Left cardiac atrium (tissue), 4 donors: Measurements from ENCODE around the gene CADPS2. TPM values are rescaled to one million over a fixed set of nuclear protein-coding genes. Genes with fewer than 3 reads are reported as not detected.

Experiments
- ATAC-seq, 2 donors: fragments of 200-7000 bp; cut with Tn5 transposase; one replicate each; pipeline ENCODE4 v1.9.1; 2020; ENCODE audit warnings: mild to moderate bottlenecking in 2 of 2, moderate library complexity in 2 of 2
- DNase-seq: peaks from one replicate; pipeline ENCODE4 v3.0.0-alpha.2; 2020
- intact Hi-C, 2 donors: fragments of 100-400 bp; cut with DNase I; formaldehyde crosslinking; loops; one replicate each; pipeline versions ENCODE4 v1.14.1 to v1.15.1; 2022 to 2023
- total RNA-seq, 2 donors: library from RNA; stranded (reverse); fragmentation: NEBNext Ultra II Directional; extraction: Animal tissue kit (Norgen Biotek cat#: 25700); gene quantifications; one replicate each; pipeline ENCODE4 v1.2.1, GENCODE V29; 2021
- donor health status: DM: no; HTN: yes; CAD: no.
- donor health status: DM: no; HTN: yes; CAD: no; lungs with severe emphysema.
- donor health status: DM: yes; HTN: yes; CAD: no.
- donor health status: Dilated cardiomyopathy.

The CADPS2 gene
- total RNA-seq, 2 donors from 2014 or later = 11.5 to 14.4 TPM

DNA sequence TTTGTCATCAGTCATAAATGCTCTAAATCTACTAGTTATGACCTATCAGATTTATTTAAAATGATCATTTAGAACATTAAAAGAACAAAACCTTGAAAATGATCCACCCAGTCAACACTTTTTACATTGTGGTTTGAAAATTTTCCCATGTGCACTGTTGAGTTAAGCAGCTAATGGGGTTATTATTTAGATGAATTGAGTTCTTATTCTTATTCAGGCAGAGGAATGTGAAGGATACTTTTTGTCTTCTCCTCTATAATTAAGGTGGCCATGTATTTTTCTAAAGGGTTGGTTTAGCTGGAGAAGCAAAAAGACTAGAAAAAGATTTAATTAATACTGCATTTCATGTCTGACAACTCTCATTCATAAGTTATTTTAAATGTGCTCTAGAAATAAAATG, 506.8 kb downstream of the CADPS2 start:
- ATAC-seq (no peak), DNase-seq (no peak)
- intact Hi-C loops = no loop called here

DNA sequence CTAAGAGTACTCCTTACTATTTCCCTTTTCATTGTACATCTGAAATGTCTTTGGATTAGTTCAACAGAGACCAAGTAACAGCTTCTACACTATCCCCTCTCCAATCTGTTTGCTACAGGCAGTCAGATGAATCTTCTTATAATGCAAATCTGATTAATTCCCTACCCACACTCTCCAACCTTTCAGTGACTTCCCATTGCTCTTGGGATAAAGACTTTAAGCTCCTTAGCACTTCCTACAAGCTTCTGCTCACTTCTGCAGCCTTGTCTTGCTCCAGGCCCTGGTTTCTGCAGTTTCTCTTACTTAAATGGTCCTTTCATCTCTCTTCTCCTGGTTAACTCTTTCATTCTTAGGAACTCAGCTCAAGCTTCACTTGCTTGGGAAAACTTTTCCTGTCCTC, 516.5 kb downstream of the CADPS2 start:
- DNase-seq (no peak), ATAC-seq (no peak)
- intact Hi-C loops = no loop called here

DNA sequence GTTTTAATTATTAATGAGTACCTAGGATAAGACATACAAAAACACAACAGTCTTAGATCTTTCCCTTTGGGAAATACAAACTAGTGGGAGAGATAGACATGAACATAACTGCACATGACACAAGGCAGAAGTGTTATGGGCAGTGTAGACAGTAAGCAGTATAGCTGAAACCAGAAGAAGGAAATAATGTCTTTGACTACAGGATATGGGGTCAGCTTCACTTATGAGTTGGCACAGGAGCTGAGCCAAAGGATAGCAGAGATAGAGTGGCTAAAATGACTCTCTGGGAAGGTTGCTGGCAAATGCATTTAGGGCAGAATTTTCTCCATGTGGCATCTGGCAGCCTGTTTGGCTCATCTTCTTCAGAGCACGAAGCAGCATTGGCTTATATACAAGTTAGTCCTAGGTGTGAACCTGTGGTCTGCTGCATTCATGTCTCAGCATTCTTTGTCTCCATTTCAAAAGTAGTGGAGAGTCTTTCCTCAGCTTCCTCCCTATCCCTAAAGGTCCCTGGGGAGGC, 521.4 kb downstream of the CADPS2 start:
- intact Hi-C loops = no loop called here
- no peak for DNase-seq
- ATAC-seq = no peak

DNA sequence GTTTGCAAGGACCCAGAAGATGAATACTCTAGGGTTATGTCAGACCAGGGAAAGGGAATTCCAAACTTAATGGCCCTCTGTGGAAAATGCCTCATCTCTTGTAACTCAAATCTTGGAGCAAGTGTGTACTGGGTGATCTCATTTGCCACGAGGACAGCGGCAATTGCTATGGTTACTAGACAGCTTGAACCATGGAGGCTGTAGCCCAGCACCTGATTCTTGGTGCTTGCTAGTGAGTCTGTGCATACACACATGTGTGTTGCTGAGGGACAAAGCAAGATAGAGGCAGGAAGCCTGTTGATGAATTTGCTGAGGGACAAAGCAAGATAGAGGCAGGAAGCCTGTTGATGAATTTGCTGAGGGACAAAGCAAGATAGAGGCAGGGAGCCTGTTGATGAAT, 523.1 kb downstream of the CADPS2 start:
- intact Hi-C loops = no loop called here
- no peak for DNase-seq
- ATAC-seq = no peak

DNA sequence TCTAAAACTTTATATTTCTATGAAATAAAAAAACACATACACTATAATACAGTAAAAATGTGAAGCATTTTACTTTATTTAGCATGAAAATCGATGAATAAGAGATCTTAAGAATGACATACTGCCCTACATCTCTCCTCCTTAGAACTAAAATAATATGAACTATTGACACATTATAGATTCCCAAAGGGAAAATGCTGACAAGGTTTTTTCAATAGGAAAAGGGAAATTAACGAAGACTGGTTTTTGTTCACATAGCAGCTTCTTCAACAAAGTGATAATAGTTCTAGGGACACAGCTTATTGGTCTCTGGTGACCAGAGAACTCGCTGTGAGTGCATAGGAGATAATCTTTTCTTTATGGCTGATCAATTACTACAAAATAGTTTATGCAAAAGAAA, 523.8 kb downstream of the CADPS2 start:
- ATAC-seq = no peak
- no peak for DNase-seq
- intact Hi-C loops = no loop called here

DNA sequence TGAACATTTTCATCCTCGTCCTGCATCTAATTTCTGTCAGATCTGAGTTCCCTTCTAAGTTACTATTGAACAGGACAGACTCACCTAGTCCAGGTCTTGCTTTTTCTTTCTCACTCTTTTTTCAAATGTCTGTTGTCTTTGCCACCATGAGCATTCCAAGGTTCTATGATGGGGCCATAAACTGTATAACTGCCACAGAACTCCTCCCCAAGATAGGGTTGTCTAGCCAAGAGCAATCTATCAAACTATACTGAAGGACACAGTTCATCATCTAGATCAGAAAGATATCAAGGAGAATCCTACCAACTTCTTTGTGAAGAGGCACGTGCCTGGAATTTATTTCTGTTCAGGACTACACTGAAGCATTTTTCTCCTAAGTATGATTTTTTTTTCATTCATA, 531.6 kb downstream of the CADPS2 start:
- intact Hi-C loops = no loop called here
- ATAC-seq (no peak), DNase-seq (no peak)

DNA sequence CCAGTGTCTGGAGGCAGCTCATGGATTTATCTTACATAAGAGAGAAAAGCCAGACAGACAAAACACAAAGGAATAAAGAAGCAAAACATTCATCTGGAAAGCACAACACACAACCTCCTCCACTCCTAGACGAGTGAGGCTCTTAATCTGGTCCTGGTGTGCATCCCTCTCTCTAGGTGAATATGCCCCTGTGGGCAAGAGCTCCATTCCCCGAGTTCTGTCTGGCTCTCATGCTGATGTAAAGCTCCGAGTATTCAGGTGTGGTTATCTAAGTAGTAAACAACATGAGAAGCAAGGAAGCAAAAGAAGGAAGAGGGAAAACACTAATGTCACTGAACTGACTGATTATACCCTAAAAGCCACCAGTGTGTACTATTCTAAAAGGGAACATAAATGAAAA, 533.8 kb downstream of the CADPS2 start:
- intact Hi-C loops = no loop called here
- ATAC-seq = no peak

DNA sequence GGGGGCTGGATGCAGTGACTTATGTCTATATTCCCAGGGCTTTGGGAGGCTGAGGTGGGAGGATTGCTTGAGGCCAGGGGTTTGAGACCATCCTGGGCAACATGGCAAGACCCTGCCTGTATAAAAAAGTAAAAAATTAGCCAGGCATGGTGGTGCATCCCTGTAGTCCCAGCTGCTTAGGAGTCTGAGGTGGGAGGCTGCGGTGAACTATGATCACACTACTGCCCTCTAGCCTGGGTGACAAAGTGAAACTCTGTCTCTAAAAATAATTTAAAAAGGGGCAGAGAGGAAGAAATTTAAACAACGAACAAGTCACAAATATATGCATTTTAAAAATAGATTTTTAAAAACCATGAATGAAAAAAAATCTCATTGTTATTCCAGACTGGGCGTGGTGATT, 535.6 kb downstream of the CADPS2 start:
- DNase-seq (no peak), ATAC-seq (no peak)
- intact Hi-C loops = no loop called here

More for the DNA sequence above, 533.8 kb downstream of the CADPS2 start:
- DNase-seq = no peak

DNA sequence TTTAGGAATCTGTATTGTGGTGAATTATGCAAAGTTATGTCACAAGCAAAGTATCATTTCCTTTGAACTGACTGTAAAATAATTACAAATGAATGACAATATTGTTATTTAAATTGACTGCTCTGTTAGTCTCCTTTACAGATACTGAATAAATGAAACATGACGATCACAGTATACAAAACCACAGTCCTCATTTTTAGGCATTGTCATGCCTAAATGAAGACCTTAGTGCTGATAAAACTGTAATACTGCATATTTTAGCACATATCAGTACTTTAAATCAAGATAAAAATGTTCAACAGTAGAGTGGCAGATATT, 542.0 kb downstream of the CADPS2 start:
- DNase-seq = no peak
- no peak for ATAC-seq
- intact Hi-C loops = no loop called here

DNA sequence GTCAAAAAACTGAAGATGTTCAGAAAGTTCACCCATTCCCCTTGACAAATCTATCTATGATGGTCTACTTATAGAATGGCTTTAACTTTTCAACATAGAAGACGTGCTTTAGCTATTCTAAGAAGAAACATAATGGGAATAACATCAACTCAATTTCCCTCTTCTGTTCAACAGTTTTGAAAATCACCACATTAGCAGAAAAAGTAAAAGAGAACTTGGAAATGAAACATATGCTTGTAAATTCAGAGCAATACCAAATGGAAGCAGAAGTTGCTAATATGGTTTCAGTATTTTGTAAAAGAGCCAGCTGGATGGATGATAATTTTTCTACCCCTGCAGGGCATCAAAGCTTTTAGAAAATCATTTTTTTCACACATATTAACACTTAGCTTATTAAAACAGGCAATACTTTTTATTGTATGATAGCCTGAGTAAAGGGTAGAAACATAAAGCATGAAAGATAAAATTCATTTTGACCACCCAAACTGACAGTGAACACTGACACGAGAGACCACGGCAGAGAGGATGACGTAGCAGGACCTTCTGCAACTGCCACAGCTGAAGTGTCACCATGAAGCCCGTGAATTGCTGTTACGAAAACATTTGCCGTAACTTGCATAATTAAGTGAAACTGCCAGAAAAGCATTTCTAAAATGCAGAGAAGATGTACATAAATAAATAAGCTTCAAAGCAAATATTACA, 542.5 kb downstream of the CADPS2 start:
- intact Hi-C loops = no loop called here
- DNase-seq = no peak
- ATAC-seq = no peak

DNA sequence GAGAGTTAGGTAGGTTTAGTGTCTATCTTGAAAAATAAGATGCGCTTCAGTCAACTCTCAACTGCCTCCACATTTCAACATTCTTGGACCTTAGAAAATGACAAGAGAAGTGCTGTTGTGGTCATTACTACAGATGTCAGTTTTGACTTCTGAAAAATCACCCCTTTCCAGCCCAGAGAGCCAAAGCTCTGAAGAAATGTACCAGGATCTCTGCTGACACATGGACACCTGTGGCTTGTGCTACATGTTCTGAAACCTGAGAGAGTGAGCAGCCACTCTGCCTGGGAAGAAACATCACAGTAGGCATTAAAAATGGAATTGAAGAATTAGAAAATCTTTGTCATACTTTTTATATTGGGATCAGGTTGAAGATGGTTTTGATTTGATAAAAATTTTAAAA, 545.8 kb downstream of the CADPS2 start:
- intact Hi-C loops = no loop called here
- no peak for DNase-seq
- no peak for ATAC-seq

DNA sequence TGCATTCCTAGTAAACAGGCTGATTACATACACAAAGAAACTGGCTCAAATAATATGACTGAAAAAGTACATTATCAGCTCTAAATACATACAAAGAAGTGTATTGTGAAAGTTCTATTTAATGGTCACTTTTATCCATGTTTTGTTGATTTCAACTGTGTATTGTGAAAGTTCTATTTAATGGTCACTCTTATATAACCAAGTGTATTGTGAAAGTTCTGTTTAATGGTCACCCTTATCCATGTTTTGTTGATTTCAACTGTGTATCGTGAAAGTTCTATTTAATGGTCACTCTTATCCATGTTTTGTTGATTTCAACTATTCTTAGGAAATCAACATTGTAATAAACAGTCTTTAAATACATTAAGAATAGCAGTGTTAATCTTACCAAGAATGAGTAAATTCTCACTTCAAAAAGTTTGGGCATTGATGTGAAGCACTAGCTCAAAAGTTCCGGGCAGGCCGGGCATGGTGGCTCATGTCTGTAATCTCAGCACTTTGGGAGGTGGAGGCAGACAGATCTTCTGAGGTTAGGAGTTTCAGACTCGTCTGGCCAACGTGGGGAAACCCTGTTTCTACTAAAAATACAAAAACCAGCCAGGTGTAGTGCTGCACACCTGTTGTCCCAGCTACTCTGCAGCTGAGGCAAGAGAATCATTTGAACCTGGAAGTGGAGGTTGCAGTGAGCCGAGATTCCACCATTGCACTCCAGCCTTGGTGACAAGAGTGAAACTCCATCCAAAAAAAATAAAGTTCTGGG, 546.9 kb downstream of the CADPS2 start:
- intact Hi-C loops = no loop called here
- DNase-seq (no peak), ATAC-seq (no peak)

DNA sequence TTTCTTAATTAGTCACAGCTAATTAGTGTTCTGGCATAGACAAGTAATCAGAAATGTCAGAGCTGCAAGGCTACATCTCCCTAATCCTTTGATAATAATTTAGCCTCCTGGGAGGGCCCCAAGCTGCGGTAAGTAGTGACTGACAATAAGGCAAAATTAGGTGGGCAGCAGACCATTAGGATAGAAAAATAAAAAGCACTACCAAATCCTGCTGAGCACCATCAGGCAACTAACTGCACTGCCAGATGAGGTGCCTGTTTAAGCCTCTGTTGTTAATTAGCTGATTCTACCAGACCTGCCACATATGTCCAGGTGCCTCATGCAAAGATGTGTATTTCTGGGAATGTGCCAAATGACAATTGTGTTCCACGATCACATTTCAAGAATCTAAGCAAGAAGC, 549.2 kb downstream of the CADPS2 start:
- intact Hi-C loops = no loop called here
- DNase-seq = no peak
- no peak for ATAC-seq

DNA sequence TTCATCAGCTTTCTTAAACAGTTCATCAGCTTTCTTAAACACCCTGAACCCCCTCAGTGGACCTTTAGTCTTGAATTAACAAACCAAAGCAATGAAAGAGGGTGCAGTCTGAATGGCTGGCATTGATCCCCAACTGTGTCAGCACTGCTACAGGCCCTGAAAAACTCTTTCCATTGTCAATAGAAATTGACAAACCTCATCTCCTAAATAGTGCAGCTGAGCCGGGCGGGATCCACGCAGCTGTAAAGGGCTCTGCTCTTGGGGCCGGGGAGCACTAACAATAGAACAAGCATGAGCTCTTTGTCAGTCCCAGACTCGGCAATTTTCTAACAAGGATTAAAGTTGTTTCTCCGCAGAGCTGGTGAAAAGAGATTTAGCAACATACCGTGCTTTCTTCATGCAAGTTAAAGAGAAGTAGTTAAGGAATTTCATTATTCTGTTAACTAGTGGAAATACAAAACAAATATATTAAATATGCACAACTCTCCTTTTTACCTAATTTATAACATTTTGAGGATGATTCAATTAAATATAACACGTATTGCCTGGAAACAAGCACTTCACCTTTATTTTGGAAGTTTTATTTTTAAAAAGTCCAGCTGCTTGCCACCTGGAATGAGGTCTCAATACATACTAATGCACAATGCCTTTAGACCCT, 557.0 kb downstream of the CADPS2 start:
- intact Hi-C loops = no loop called here
- DNase-seq (no peak), ATAC-seq (no peak)

DNA sequence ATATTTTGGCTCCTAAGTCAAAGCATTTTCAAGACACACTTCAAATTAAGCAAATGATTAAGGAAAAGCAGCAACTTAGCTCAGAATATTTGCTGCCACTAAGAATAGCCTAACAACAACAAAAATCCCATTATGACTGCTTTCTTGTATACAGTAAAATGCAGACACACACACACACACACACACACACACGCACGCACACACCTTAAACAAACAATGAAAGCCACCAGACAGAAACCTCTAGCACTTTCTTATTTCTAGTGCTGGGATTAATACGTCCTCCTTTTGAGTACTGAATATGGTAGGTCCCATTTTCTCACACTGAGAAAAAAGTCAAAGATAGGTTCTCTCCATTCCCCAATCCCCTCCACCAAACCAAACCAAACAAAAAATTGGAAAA, 558.3 kb downstream of the CADPS2 start:
- no peak for DNase-seq
- ATAC-seq = no peak

DNA sequence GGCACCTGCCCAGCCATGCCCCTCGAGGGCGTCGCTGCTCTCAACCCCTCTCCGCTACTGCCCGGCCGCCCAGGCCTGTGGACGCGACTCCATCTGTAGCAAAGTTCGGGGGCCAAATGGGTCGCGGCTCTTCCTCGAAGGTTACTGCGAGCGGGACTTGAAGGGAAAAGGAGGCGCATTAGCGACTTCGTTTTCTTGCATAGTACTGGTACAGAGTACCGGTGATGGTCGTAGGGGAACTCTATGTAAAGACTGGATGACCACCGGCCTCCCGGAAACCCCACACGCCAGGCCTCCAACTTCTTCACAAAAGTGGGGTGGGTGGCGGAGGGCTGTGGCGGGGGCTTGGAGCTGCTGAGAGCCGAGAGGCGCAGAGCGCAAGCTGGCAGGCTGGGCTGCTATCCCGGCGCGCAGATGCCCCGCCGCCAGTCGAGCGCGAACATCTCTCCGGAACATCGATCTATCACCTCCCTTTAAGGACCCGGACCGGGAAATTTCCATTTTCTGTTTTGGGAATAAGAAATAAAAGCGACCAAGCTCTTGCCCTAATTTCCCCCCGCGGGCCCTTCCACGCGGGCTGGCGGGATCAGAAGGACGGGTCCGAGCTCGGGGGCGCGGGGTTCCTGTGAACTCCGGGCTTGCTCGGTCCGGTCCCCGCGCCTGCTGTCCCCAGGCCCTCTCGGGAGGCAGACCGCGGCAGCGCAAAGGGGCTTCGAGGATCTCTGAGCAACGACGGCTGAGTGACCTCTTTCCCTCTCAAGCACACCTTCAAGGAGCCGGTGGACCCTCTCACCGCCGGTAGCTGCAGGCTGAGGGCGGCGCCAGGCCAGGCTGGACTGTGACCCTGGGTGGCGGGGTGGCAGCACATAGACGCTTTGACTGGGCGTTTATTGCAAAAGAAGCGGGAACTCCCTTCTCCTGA, 569.5 kb downstream of the CADPS2 start:
- DNase-seq (no peak), ATAC-seq (peak in 1 of 2 donors; percentile 24)
- intact Hi-C loops = no loop called here

More for the DNA sequence above, 558.3 kb downstream of the CADPS2 start:
- intact Hi-C loops = no loop called here

DNA sequence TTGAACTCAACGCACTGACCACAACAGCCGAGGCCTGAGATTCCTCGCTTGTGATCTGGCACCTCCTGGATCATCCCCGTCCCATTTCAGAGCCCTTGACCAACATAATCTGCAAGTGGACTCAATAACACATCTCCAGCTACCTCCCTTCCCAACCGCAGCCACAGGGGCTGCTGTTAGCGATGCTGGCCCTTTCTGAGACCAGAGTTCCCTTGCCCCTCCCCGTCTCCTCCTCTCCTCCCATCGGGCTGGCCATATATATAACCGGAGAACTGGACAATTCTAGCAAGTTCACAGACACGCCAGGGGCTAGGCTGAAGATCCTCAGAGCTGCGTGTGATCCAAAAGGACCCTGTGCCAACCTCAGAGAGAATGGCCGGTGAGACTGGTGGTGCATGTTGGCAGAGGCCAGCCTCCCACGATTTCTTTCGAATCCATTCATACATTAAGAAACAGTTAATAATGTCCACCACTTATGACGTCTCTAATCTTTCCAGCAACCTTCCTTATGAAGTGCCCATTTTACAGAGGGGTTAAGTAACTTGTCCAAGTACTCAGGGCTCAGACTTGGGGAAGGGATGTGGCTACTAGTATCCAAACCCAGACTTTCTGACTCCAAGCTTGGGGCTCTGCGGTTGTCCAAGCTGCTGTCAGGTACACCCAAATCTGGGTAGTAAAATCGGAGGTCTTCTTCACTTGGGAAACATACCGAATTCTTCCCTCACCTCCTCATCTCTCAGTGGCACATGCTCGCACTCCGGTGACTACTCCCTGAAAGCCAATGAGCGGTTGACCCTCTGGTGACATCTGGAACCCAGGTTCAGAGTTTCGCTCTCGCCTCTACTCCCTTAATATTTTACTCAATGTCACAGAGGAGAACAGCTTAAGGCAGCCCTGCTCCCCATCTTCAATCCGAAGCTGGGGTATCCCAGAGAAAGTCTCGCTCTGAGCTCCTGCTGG, 570.5 kb downstream of the CADPS2 start:
- DNase-seq (no peak), ATAC-seq (no peak)
- intact Hi-C loops = no loop called here

DNA sequence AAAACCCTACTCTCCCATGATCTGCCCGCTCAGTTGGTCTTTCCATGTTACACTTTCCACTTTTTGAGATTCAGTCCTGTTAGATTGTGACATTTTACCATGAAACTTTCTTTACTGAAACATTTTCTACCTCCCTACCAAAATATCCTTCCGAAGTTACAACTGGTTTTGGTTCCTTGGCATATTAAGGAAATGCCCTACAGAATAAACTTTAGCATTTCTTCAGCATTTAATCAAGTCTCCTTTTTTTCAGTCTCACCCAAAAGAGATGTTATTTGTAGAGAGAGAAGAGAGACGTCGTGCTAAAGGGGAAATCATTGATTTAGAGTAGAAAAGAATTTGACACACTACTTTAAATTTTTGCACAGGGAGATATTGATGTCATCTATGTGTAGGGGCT, 572.0 kb downstream of the CADPS2 start:
- DNase-seq = no peak
- ATAC-seq = no peak
- intact Hi-C loops = no loop called here
